Heart left ventricle (tissue), 16 donors: ENCODE data around the gene PRR35. TPM values are rescaled to one million over a fixed set of nuclear protein-coding genes. Genes with fewer than 3 reads are reported as not detected.

Source experiments
- ATAC-seq, 4 donors: fragments of 200-7000 bp; cut with Tn5 transposase; one replicate each; pipeline ENCODE4 v1.9.1; 2020 to 2022; ENCODE audit warnings: moderate library complexity in 4 of 4, mild to moderate bottlenecking in 3 of 4, moderate number of reproducible peaks in 1 of 4
- DNase-seq, 5 donors: peaks; one replicate each; pipeline ENCODE4 v3.0.0-alpha.2; 2020
- H3K27ac ChIP-seq, 12 donors: fragments of 200-600 bp; sonication (generic) in 4 of 12; one replicate each; pipeline versions ENCODE4 v1.5.0 to v1.8.0; 2016 to 2022; ENCODE audit warnings: mild to moderate bottlenecking in 2 of 12
- H3K27me3 ChIP-seq, 9 donors: fragments of 200-600 bp; sonication (generic) in 2 of 9; one replicate each; pipeline versions ENCODE4 v1.5.1 to v1.8.0; 2016 to 2022; ENCODE audit warnings: mild to moderate bottlenecking in 3 of 9
- H3K36me3 ChIP-seq, 9 donors: fragments of 200-600 bp; sonication (generic) in 2 of 9; one replicate each; pipeline versions ENCODE4 v1.5.0 to v1.8.0; 2018 to 2022; ENCODE audit warnings: mild to moderate bottlenecking in 2 of 9
- H3K4me1 ChIP-seq, 12 donors: fragments of 200-600 bp; sonication (generic) in 4 of 12; one replicate each; pipeline versions ENCODE4 v1.5.0 to v1.8.0; 2016 to 2022; ENCODE audit warnings: mild to moderate bottlenecking in 3 of 12
- H3K4me3 ChIP-seq, 12 donors: fragments of 200-600 bp; sonication (generic) in 4 of 12; one replicate each; pipeline versions ENCODE4 v1.5.0 to v1.8.0; 2017 to 2022; ENCODE audit warnings: mild to moderate bottlenecking in 9 of 12, moderate library complexity in 4 of 12
- H3K9me3 ChIP-seq, 12 donors: fragments of 200-600 bp; sonication (generic) in 4 of 12; one replicate each; pipeline versions ENCODE4 v1.5.0 to v1.8.0; 2016 to 2022; ENCODE audit warnings: mild to moderate bottlenecking in 1 of 12
- CTCF ChIP-seq, 12 donors: fragments of 200-600 bp; sonication (generic) in 4 of 12; IDR thresholded peaks; one replicate each; pipeline versions ENCODE4 v1.5.0 to v1.8.0; 2018 to 2022; ENCODE audit warnings: antibody characterized with exemption in 12 of 12, mild to moderate bottlenecking in 5 of 12
- POLR2A ChIP-seq, 2 donors: fragments of 450-650 bp; IDR thresholded peaks; one replicate each; pipeline ENCODE4 v1.6.1; 2017; ENCODE audit warnings: antibody characterized with exemption in 2 of 2, mild to moderate bottlenecking in 2 of 2, moderate library complexity in 2 of 2
- WGBS, 4 donors: extraction: QIAGEN DNeasy Blood & Tissue Kit in 2 of 4; methylation state at CpG; one replicate each; pipeline versions ENCODE4 v1.1.5 to v1.1.7; 2013 to 2018; 5-methylcytosine and 5-hydroxymethylcytosine counted together
- intact Hi-C, 10 donors: fragments of 100-400 bp; cut with DNase I; formaldehyde crosslinking; loops; one replicate each; pipeline versions ENCODE4 v1.11.1 to v1.14.2; 2022
- polyA plus RNA-seq, 2 donors: library from polyadenylated mRNA; stranded (reverse); fragments of 200-250 nt; gene quantifications; one replicate each; pipeline ENCODE4 v1.2.3, GENCODE V29; 2013
- total RNA-seq, 9 donors: library from RNA; depleted of rRNA in 2 of 9; stranded (reverse); fragments of >200 nt in 2 of 9; fragmentation: NEBNext Ultra II Directional in 3 of 9; extraction: Animal tissue kit (Norgen Biotek cat#: 25700) in 3 of 9; gene quantifications; one replicate each; pipeline versions ENCODE4 v1.1.0 to v1.2.4, GENCODE V29; 2016 to 2023
- donor health status: ischemic (EF 13 %, LVEDD 7.1; RV severe dilation, severe dysfunction).
- donor health status: healthy with polysubstance abuse.
- donor health status: DM: no; HTN: yes; CAD: no.
- donor health status: DM: no; HTN: no; CAD: no.
- donor health status: ischemic (EF 25% LVEDD 6.9; RV normal size, moderate dysfunction).
- donor health status: ischemic (EF 25% LVEDD 5.7; RV mildly dilated, moderate dysfunction).
- donor health status: healthy.
- donor health status: DM: yes; HTN: yes; CAD: no.
- donor health status: ischemic (EF 35%, LVEDD 5.7; RV mildly dilated, moderate dysfunction).
- donor health status: nonischemic (EF 11% LVEDD 7.7; RV severe dilation, severe dysfunction).
- donor health status: DM: yes; HTN: yes; CAD: no.
- donor health status: PGD.
- donor health status: ischemic (EF 29% LVEDD 5.4; RV normal size, mild dysfunction).
- donor health status: nonischemic (EF 23%, LVEDD 6.1; RV moderate dilation, normal function).

The PRR35 gene
- total and polyA plus RNA-seq, 11 donors: not detected

DNA sequence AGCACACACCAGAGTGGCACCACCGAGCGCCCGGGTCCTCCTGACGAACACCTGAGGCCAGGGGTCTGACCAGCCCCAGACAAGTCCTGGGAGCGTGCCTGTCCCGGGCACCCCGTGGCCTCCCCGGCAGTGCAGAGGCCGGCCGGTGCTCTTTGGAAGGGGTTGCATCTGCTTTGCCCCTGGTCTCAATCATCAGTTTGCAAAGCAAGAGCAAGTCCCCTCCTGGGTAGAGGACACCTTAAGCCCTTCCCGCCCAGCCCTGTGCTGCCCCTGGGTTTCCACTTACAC is 44.3 kb upstream of the PRR35 start:
- Histone ChIP-seq H3K4me3 (no peak overlapping the region), H3K4me1 (no peaks in the 10 kb centered on the region), H3K9me3 (no peaks in the 10 kb centered on the region), H3K27ac (no peak overlapping the region), H3K36me3 (peaks cover 0 to 58% (median 41%) of the 10 kb centered on the region in 9 donors), H3K27me3 (no peaks in the 10 kb centered on the region)
- TF ChIP-seq CTCF (IDR thresholded peaks at IDR 0.05) (no peak), POLR2A (IDR thresholded peaks at IDR 0.05) (no peak)
- DNase-seq: no peak
- WGBS, 4 donors: 93 to 98% (median 95%) methylated on average over 8 to 11 of the region's 11 CpGs
- intact Hi-C loops: no loop called here
- no peak for ATAC-seq

- Histone ChIP-seq H3K27ac (no peak overlapping the region), H3K27me3 (no peaks in the 10 kb centered on the region), H3K4me3 (no peak overlapping the region), H3K4me1 (no peaks in the 10 kb centered on the region), H3K9me3 (no peaks in the 10 kb centered on the region), H3K36me3 (peaks cover 0 to 61% (median 43%) of the 10 kb centered on the region in 9 donors)
- intact Hi-C loops: no loop called here
- DNase-seq (no peak), ATAC-seq (no peak)
- TF ChIP-seq CTCF (IDR thresholded peaks at IDR 0.05): no peak
- no peak for TF ChIP-seq POLR2A (IDR thresholded peaks at IDR 0.05)
- WGBS, 4 donors: 94 to 96% (median 95%) methylated on average over 8 of the region's 8 CpGs
Observed at GRCh38 chr16:516301-516700, 43.9 kb upstream of the PRR35 start.

- intact Hi-C loops: no loop called here
- 91 to 96% (median 92%) methylated on average over 6 to 9 of the region's 9 CpGs for WGBS, 4 donors
- Histone ChIP-seq H3K27me3 (no peaks in the 10 kb centered on the region), H3K4me3 (no peak overlapping the region), H3K36me3 (peaks cover 0 to 61% (median 42%) of the 10 kb centered on the region in 9 donors), H3K4me1 (no peaks in the 10 kb centered on the region), H3K27ac (no peak overlapping the region), H3K9me3 (no peaks in the 10 kb centered on the region)
- ATAC-seq (peak in 1 of 4 donors; percentile 6), DNase-seq (no peak)
- TF ChIP-seq CTCF (IDR thresholded peaks at IDR 0.05): no peak
- TF ChIP-seq POLR2A (IDR thresholded peaks at IDR 0.05): no peak
Observed at GRCh38 chr16:518858-519257, 41.3 kb upstream of the PRR35 start.

DNA sequence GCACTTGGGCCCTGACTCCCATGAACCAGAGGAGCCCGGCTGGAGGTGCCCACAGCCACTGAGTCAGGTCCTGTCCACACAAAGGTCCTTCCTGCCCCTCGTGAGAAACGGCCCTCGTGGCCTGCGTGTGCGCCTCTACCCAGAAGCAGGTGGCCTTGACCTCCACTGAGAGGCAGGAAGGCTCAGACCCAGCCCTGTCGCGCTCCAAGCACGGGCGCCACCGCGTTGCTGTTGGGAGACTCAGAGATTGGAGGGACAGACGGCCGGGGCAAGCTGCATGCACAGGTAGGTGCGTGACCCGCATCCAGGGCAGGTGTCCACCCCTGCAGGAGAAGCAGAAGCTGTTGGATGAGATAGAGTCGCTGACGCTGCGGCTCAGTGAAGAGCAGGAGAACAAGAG is 40.8 kb upstream of the PRR35 start:
- DNase-seq (no peak), ATAC-seq (no peak)
- Histone ChIP-seq H3K27me3 (no peaks in the 10 kb centered on the region), H3K36me3 (peaks cover 0 to 57% (median 41%) of the 10 kb centered on the region in 9 donors), H3K27ac (no peak overlapping the region), H3K4me3 (no peak overlapping the region), H3K9me3 (no peaks in the 10 kb centered on the region), H3K4me1 (peaks cover 0 to 3% (median 0%) of the 10 kb centered on the region in 12 donors)
- TF ChIP-seq POLR2A (IDR thresholded peaks at IDR 0.05): no peak
- 92 to 97% (median 96%) methylated on average over 18 to 19 of the region's 19 CpGs for WGBS, 4 donors
- intact Hi-C loops: no loop called here
